Caco-2 (cell line): Measurements from ENCODE around the gene STEAP3. TPM values are rescaled to one million over a fixed set of nuclear protein-coding genes. Genes with fewer than 3 reads are reported as not detected.

ENCODE experiments used
- BruUV-seq: library from RNA; stranded (reverse); fragments of 400-500 nt; replicated peaks from 2 replicates; lab custom pipeline; 2021; lab: Mats Ljungman, UMichigan
- CTCF ChIA-PET: fragments of 300-600 bp; sonication (Branson Sonifier 250); formaldehyde crosslinking; loops from one replicate; lab custom pipeline; 2022; ENCODE audit warnings: antibody characterized with exemption; lab: Charles Lee
- POLR2A ChIA-PET: fragments of 300-600 bp; sonication (Branson Sonifier 250); formaldehyde crosslinking; loops from one replicate; lab custom pipeline; 2022; ENCODE audit warnings: antibody characterized with exemption; lab: Charles Lee
- DNase-seq, 2 experiments: peaks; one replicate each; pipeline versions ENCODE4 v3.0.0 to v3.0.0-alpha.2; 2020 to 2022
- H3K27me3 ChIP-seq: replicated peaks from 2 replicates; pipeline ENCODE4 v1.6.0; 2011; ENCODE audit warnings: low read length; ENCODE audit not compliant: control insufficient read depth, insufficient read depth
- H3K36me3 ChIP-seq: 2 replicates; pipeline ENCODE4 v1.5.1; 2011; ENCODE audit warnings: low read length; ENCODE audit not compliant: control insufficient read depth, insufficient read depth
- H3K4me1 ChIP-seq: fragments of 250-450 bp; sonication (Bioruptor Pico); 2 replicates; pipeline ENCODE4 v1.5.1; 2020; ENCODE audit warnings: mild to moderate bottlenecking
- H3K4me3 ChIP-seq: 2 replicates; pipeline ENCODE4 v1.5.1; 2011; ENCODE audit warnings: low read depth, mild to moderate bottlenecking, control low read depth, low read length
- H3K9me3 ChIP-seq: fragments of 250-450 bp; sonication (Bioruptor Pico); 2 replicates; pipeline ENCODE4 v1.5.1; 2020; ENCODE audit warnings: mild to moderate bottlenecking, moderate library complexity
- H3K27ac Mint-ChIP-seq: one replicate; pipeline ENCODE4 v1.8.0; 2022; ENCODE audit warnings: mixed read lengths; ENCODE audit not compliant: unreplicated experiment
- H3K27me3 Mint-ChIP-seq: one replicate; pipeline ENCODE4 v1.8.0; 2022; ENCODE audit warnings: mixed read lengths; ENCODE audit not compliant: insufficient read depth, unreplicated experiment
- H3K36me3 Mint-ChIP-seq: one replicate; pipeline ENCODE4 v1.8.0; 2022; ENCODE audit warnings: mild to moderate bottlenecking, mixed read lengths; ENCODE audit not compliant: insufficient read depth, unreplicated experiment
- H3K4me1 Mint-ChIP-seq: one replicate; pipeline ENCODE4 v1.8.0; 2022; ENCODE audit warnings: low read depth, mixed read lengths; ENCODE audit not compliant: unreplicated experiment
- H3K4me3 Mint-ChIP-seq: one replicate; pipeline ENCODE4 v1.8.0; 2022; ENCODE audit warnings: mild to moderate bottlenecking, moderate library complexity, mixed read lengths; ENCODE audit not compliant: unreplicated experiment
- H3K9me3 Mint-ChIP-seq: one replicate; pipeline ENCODE4 v1.8.0; 2022; ENCODE audit warnings: mixed read lengths; ENCODE audit not compliant: unreplicated experiment
- intact Hi-C: fragments of 100-400 bp; cut with micrococcal nuclease; formaldehyde crosslinking; loops from one replicate; pipeline ENCODE4 v1.10.0; 2022; ENCODE audit not compliant: unreplicated experiment
- total RNA-seq: library from RNA; stranded (reverse); gene quantifications from 2 replicates; pipeline ENCODE4 v1.2.3, GENCODE V29; 2022
- TF ChIP-seq, protein P1 (sequence below), 2 experiments: fragments of 200-600 bp in 1 of 2; IDR thresholded peaks; 1 replicate in 1 of 2; 2 replicates in 1 of 2; pipeline versions ENCODE4 v1.5.1 to v1.8.0; 2011 to 2022; ENCODE audit warnings: antibody characterized with exemption in 1 of 2, control low read depth in 1 of 2, inconsistent platforms in 1 of 2, low read depth in 1 of 2, low read length in 1 of 2, mild to moderate bottlenecking in 1 of 2, moderate library complexity in 1 of 2; ENCODE audit not compliant: insufficient read depth in 1 of 2, severe bottlenecking in 1 of 2, unreplicated experiment in 1 of 2

Gene STEAP3
- total RNA-seq, 1 experiment from 2014 or later: 20.4 TPM

DNA sequence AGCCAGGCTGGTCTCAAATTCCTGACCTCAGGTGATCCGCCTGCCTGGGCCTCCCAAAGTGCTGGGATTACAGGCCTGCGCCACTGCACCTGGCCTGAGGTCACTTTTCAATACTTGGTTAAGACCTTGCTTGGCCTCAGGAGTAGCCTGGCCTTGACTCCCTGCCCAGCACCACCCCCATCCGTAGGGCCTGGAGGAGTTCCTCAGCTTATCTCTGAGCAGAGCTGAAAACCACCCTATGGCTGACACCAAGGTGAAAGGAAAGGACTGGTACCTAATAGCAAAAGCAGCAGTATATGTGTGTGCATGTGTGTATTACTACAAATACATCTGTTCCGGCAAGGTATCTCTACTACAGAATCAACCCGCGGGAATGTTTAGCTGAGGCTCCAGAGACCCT lies 56.0 kb downstream of the STEAP3 start:
- CTCF ChIA-PET: interaction anchor here (0.7 kb wide), 1 partner anchor 1926 kb away, joined by 5 read pairs; no protein-coding TSS in a partner anchor

DNA sequence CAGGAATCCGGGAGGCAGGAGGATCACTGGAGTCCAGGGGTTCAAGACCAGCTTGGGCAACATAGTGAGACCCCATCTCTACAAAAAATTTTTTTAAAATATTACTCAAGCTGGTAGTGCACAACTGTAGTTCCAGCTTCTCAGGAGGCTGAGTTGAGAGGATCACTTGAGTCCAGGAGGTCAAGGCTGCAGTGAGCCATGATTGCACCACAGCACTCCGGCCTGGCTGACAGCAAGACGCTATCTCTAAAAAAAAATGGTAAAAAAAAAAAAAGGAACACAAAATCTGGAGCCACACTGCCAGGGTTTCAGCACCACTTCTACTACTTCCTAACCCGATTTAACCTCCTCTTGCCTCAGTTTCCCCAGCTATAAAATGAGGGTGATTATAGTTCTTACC lies 57.0 kb downstream of the STEAP3 start:
- H3K4me1 Mint-ChIP-seq: peaks cover 7% of the 10 kb centered on the region
- H3K9me3 ChIP-seq: no peaks in the 10 kb centered on the region
- no peak overlapping the region for H3K4me3 ChIP-seq
- TF ChIP-seq, protein P1, sequence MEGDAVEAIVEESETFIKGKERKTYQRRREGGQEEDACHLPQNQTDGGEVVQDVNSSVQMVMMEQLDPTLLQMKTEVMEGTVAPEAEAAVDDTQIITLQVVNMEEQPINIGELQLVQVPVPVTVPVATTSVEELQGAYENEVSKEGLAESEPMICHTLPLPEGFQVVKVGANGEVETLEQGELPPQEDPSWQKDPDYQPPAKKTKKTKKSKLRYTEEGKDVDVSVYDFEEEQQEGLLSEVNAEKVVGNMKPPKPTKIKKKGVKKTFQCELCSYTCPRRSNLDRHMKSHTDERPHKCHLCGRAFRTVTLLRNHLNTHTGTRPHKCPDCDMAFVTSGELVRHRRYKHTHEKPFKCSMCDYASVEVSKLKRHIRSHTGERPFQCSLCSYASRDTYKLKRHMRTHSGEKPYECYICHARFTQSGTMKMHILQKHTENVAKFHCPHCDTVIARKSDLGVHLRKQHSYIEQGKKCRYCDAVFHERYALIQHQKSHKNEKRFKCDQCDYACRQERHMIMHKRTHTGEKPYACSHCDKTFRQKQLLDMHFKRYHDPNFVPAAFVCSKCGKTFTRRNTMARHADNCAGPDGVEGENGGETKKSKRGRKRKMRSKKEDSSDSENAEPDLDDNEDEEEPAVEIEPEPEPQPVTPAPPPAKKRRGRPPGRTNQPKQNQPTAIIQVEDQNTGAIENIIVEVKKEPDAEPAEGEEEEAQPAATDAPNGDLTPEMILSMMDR (IDR thresholded peaks at IDR 0.05; ENCODE audit: insufficient read depth in 1 of 2, low read depth in 1 of 2, low read length in 1 of 2, severe bottlenecking in 1 of 2, unreplicated experiment in 1 of 2): no peak
- H3K27me3 Mint-ChIP-seq: no peaks in the 10 kb centered on the region
- BruUV-seq: no TSS peak
- ChIA-PET POLR2A (no interaction called here), CTCF (no interaction called here)
- no peak overlapping the region for H3K27ac Mint-ChIP-seq
- intact Hi-C loops: no loop called here
- no peak overlapping the region for H3K4me3 Mint-ChIP-seq
- H3K27me3 ChIP-seq: no peaks in the 10 kb centered on the region
- H3K36me3 ChIP-seq: no peaks in the 10 kb centered on the region
- no peak for DNase-seq
- no peaks in the 10 kb centered on the region for H3K4me1 ChIP-seq
- no peaks in the 10 kb centered on the region for H3K36me3 Mint-ChIP-seq
- H3K9me3 Mint-ChIP-seq: no peaks in the 10 kb centered on the region

More for the DNA sequence above, 56.0 kb downstream of the STEAP3 start:
- TF ChIP-seq, protein P1 (IDR thresholded peaks at IDR 0.05; ENCODE audit: insufficient read depth in 1 of 2, low read depth in 1 of 2, low read length in 1 of 2, severe bottlenecking in 1 of 2, unreplicated experiment in 1 of 2): no peak
- Mint-ChIP-seq H3K27ac (no peak overlapping the region), H3K36me3 (no peaks in the 10 kb centered on the region), H3K9me3 (no peaks in the 10 kb centered on the region), H3K4me1 (peaks cover 7% of the 10 kb centered on the region), H3K4me3 (no peak overlapping the region), H3K27me3 (no peaks in the 10 kb centered on the region)
- intact Hi-C loops: no loop called here
- no peak for DNase-seq
- Histone ChIP-seq H3K9me3 (peaks cover 4% of the 10 kb centered on the region; the same call in 1 of the 2 replicates), H3K4me3 (no peak overlapping the region), H3K4me1 (no peaks in the 10 kb centered on the region), H3K36me3 (no peaks in the 10 kb centered on the region), H3K27me3 (no peaks in the 10 kb centered on the region)
- no TSS peak for BruUV-seq
- POLR2A ChIA-PET: no interaction called here

DNA sequence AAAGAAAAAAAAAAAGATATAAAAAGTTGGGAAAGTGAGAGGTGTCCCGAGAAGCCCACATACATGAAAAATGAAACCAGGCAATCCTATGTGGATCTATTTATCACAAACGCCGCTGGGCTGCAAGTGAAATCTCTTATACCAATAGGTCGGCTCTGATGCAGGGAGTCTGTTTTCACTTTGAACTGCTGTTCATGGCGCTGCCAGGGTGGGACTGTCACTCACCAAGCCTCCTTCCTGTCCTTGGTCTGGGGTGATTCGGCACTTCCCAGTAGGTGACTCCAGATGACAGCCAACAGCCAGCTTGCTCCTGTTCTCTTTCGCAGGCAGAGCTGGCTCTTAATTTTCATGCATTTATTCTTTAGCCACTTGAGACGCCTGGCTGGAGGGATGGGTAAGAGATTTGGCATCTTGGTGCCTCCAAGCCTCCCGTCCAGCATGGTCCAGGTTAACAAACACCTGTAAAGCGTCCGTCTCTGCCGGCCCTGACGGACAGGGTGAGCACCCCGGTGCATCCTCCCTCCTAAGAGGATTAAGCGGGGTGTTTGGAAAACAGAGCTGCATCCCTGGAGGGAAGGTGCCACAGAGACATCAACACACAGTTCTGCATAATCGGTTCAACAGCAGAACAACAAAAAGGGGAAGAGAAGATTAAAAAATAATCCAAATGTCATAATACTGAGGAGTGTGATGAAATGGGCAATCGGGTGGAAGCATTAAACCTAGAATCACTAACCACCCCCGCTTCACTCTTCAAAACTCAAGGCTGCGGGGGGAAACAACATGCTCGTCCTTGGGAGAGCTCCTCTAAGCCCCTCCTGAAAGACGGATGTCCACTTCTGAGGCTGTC lies 58.7 kb downstream of the STEAP3 start:
- Histone ChIP-seq H3K4me1 (no peaks in the 10 kb centered on the region), H3K9me3 (no peaks in the 10 kb centered on the region), H3K36me3 (no peaks in the 10 kb centered on the region), H3K27me3 (no peaks in the 10 kb centered on the region), H3K4me3 (no peak overlapping the region)
- Mint-ChIP-seq H3K27ac (no peak overlapping the region), H3K4me1 (no peaks in the 10 kb centered on the region), H3K27me3 (no peaks in the 10 kb centered on the region), H3K4me3 (no peak overlapping the region), H3K36me3 (no peaks in the 10 kb centered on the region), H3K9me3 (no peaks in the 10 kb centered on the region)
- CTCF ChIA-PET: no interaction called here
- POLR2A ChIA-PET: no interaction called here
- intact Hi-C loops: no loop called here
- TF ChIP-seq, protein P1 (IDR thresholded peaks at IDR 0.05; ENCODE audit: insufficient read depth in 1 of 2, low read depth in 1 of 2, low read length in 1 of 2, severe bottlenecking in 1 of 2, unreplicated experiment in 1 of 2): no peak
- BruUV-seq: no TSS peak
- DNase-seq: no peak
